ENCODE measurements around the gene GIT1.

DNA sequence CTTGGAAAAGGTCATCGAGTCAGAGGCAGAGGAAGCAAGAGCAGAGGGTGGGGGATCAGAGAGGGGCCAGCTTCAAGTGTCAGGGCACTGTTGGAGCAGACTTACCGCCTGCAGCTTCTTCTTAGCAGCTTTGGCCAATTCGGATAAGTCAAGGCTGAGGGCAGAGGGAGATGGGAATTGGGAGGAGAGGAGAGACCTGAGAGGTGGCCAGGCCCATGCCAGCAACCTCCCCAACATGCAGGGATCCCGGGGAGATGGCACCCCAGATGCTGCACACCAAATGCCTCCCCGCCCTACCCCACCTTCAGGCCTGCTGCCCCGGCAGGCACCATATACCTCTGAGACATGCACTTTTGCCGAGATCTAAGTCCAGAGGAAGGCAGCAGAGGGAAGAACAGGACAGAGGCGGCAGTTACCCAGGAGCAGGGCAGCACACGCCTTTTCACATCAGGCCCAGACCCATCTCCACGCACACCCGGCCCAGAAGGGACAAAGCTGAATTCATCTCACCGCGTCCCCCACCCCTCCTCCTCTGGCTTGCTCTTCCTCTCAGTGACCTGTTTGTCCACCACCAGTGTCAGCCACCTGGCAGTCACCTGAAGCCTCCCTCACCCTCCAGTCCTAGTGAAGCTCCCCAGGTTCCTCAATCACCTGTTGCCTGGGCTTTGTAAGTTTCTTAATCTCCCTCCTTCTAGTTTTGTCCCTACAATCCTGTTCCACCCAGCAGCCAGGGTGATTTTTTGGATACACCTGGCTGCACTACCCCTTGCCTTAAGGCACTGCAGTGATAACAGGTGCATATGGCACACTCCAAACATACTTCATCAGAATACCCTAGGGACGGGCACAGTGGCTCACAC, 10.6 kb downstream of the GIT1 start:
- TF ChIP-seq, protein P1, sequence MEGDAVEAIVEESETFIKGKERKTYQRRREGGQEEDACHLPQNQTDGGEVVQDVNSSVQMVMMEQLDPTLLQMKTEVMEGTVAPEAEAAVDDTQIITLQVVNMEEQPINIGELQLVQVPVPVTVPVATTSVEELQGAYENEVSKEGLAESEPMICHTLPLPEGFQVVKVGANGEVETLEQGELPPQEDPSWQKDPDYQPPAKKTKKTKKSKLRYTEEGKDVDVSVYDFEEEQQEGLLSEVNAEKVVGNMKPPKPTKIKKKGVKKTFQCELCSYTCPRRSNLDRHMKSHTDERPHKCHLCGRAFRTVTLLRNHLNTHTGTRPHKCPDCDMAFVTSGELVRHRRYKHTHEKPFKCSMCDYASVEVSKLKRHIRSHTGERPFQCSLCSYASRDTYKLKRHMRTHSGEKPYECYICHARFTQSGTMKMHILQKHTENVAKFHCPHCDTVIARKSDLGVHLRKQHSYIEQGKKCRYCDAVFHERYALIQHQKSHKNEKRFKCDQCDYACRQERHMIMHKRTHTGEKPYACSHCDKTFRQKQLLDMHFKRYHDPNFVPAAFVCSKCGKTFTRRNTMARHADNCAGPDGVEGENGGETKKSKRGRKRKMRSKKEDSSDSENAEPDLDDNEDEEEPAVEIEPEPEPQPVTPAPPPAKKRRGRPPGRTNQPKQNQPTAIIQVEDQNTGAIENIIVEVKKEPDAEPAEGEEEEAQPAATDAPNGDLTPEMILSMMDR (conservative IDR thresholded peaks at IDR 0.05; ENCODE audit: low read depth, low read length), result no peak
- TF ChIP-seq EZH2 (IDR thresholded peaks at IDR 0.05; ENCODE audit: borderline replicate concordance, low read depth, low read length, poor library complexity, severe bottlenecking), result no peak

All from A673 (cell line).